Brain microvascular endothelial cell (primary cell): Measurements from ENCODE around the gene KCNJ12.

Source experiments
- DNase-seq: peaks from one replicate; pipeline ENCODE4 v3.0.0-alpha.2; 2020
- H3K27ac ChIP-seq: fragments of 250-450 bp; sonication (Bioruptor Pico); 2 replicates; pipeline ENCODE4 v1.5.1; 2020; ENCODE audit warnings: mild to moderate bottlenecking, moderate library complexity
- H3K27me3 ChIP-seq: fragments of 250-450 bp; sonication (Bioruptor Pico); replicated peaks from 2 replicates; pipeline ENCODE4 v1.5.1; 2020; ENCODE audit warnings: mild to moderate bottlenecking
- H3K36me3 ChIP-seq: fragments of 250-450 bp; sonication (Bioruptor Pico); replicated peaks from 2 replicates; pipeline ENCODE4 v1.5.1; 2020; ENCODE audit warnings: mild to moderate bottlenecking
- H3K4me3 ChIP-seq: 2 replicates; pipeline ENCODE4 v1.5.1; 2011; ENCODE audit warnings: low read depth, mild to moderate bottlenecking, control low read depth, low read length, moderate library complexity
- CTCF ChIP-seq: IDR thresholded peaks from 2 replicates; pipeline ENCODE4 v1.5.1; 2011; ENCODE audit warnings: low read depth, mild to moderate bottlenecking, moderate library complexity, low read length, control low read depth, inconsistent platforms; ENCODE audit errors: missing control alignments
- in situ Hi-C: cut with HindIII; loops from 2 replicates; pipeline ENCODE4 v1.10.0; 2017; ENCODE audit warnings: low sequenced_read_pairs, low pct_ligation_motif_present

Gene KCNJ12

GRCh38 chr17:21365016-21365415 lies 11.1 kb upstream of the KCNJ12 start:
- H3K27me3 ChIP-seq = no peaks in the 10 kb centered on the region
- no peak overlapping the region for H3K4me3 ChIP-seq
- no peaks in the 10 kb centered on the region for H3K36me3 ChIP-seq
- TF ChIP-seq CTCF = no peak
- no peak for DNase-seq
- in situ Hi-C loops = no loop called here
- no peak overlapping the region for H3K27ac ChIP-seq

- in situ Hi-C loops = no loop called here
- no peak for TF ChIP-seq CTCF
- H3K27ac ChIP-seq = no peak overlapping the region
- no peaks in the 10 kb centered on the region for H3K36me3 ChIP-seq
- H3K4me3 ChIP-seq = no peak overlapping the region
- no peaks in the 10 kb centered on the region for H3K27me3 ChIP-seq
- DNase-seq = no peak
Measured at GRCh38 chr17:21368545-21369246, 7.5 kb upstream of the KCNJ12 start.

GRCh38 chr17:21369395-21369794 lies 6.8 kb upstream of the KCNJ12 start:
- in situ Hi-C loops = no loop called here
- no peaks in the 10 kb centered on the region for H3K27me3 ChIP-seq
- no peaks in the 10 kb centered on the region for H3K36me3 ChIP-seq
- no peak overlapping the region for H3K4me3 ChIP-seq
- no peak overlapping the region for H3K27ac ChIP-seq
- TF ChIP-seq CTCF = no peak
- DNase-seq = no peak

GRCh38 chr17:21370430-21370829 lies 5.7 kb upstream of the KCNJ12 start:
- no peaks in the 10 kb centered on the region for H3K27me3 ChIP-seq
- H3K36me3 ChIP-seq = no peaks in the 10 kb centered on the region
- no peak for TF ChIP-seq CTCF
- H3K4me3 ChIP-seq = no peak overlapping the region
- no peak overlapping the region for H3K27ac ChIP-seq
- no peak for DNase-seq
- in situ Hi-C loops = no loop called here

- TF ChIP-seq CTCF = no peak
- Histone ChIP-seq H3K27ac (no peak overlapping the region), H3K27me3 (no peaks in the 10 kb centered on the region), H3K36me3 (no peaks in the 10 kb centered on the region), H3K4me3 (no peak overlapping the region)
- DNase-seq = no peak
- in situ Hi-C loops = no loop called here
Measured at GRCh38 chr17:21371511-21372081, 4.6 kb upstream of the KCNJ12 start.

- Histone ChIP-seq H3K27ac (no peak overlapping the region), H3K4me3 (no peak overlapping the region), H3K36me3 (no peaks in the 10 kb centered on the region), H3K27me3 (no peaks in the 10 kb centered on the region)
- in situ Hi-C loops = no loop called here
- DNase-seq = no peak
- no peak for TF ChIP-seq CTCF
Measured at GRCh38 chr17:21372256-21372954, 3.8 kb upstream of the KCNJ12 start.
